HepG2 (cell line): ENCODE data around the gene PDLIM7. TPM values are rescaled to one million over a fixed set of nuclear protein-coding genes. Genes with fewer than 3 reads are reported as not detected.

Experiments used
- ATF7-NPFF ChIP-seq: sonication (generic); formaldehyde crosslinking; IDR thresholded peaks from 2 replicates; pipeline ENCODE4 v1.8.1; 2023; ENCODE audit warnings: mild to moderate bottlenecking, low read depth, missing genetic modification reagents, moderate library complexity
- MTF1 ChIP-seq: sonication (generic); formaldehyde crosslinking; IDR thresholded peaks from 2 replicates; pipeline ENCODE4 v1.5.0; 2020; ENCODE audit warnings: missing genetic modification reagents
- SATB2 ChIP-seq: sonication (generic); formaldehyde crosslinking; IDR thresholded peaks from 2 replicates; pipeline ENCODE4 v1.5.0; 2020; ENCODE audit warnings: missing genetic modification reagents
- TARDBP ChIP-seq: sonication (generic); formaldehyde crosslinking; IDR thresholded peaks from 2 replicates; pipeline ENCODE4 v1.8.0; 2022; ENCODE audit warnings: mild to moderate bottlenecking, missing genetic modification reagents
- ZC3H13 ChIP-seq: sonication (generic); formaldehyde crosslinking; IDR thresholded peaks from 2 replicates; pipeline ENCODE4 v1.8.1; 2023; ENCODE audit warnings: mild to moderate bottlenecking, missing genetic modification reagents, moderate library complexity
- ZNF557 ChIP-seq: sonication (generic); formaldehyde crosslinking; IDR thresholded peaks from 2 replicates; pipeline ENCODE4 v1.4.0; 2020; ENCODE audit warnings: missing genetic modification reagents
- ZNF878 ChIP-seq: sonication (generic); formaldehyde crosslinking; IDR thresholded peaks from 2 replicates; pipeline ENCODE4 v1.8.1; 2023; ENCODE audit warnings: mild to moderate bottlenecking, missing genetic modification reagents, moderate library complexity
- ZSCAN9 ChIP-seq: IDR thresholded peaks from 2 replicates; pipeline ENCODE4 v1.6.1; 2016; ENCODE audit warnings: borderline replicate concordance
- polyA plus RNA-seq, 8 experiments: library from polyadenylated mRNA; depleted of rRNA in 3 of 8; stranded (reverse) in 7 of 8; unstranded in 1 of 8; fragments of >200 nt; fragmentation: Illumina TruSeq in 4 of 8; extraction: Trizol in 4 of 8; gene quantifications; 2 replicates each; pipeline versions ENCODE4 v1.2.1 to v1.2.3, GENCODE V29; 2011 to 2016; ENCODE audit warnings: low read depth in 4 of 8, missing spikeins in 1 of 8, mixed read lengths in 1 of 8; ENCODE audit not compliant: insufficient read depth in 1 of 8
- total RNA-seq, 5 experiments: library from RNA; depleted of rRNA; stranded (reverse); fragments of >200 nt; fragmentation: Illumina TruSeq; extraction: Trizol; gene quantifications; 2 replicates each; pipeline ENCODE4 v1.2.3, GENCODE V29; 2016; ENCODE audit warnings: low read depth in 1 of 5
- TF ChIP-seq, protein P1 (sequence below): sonication (generic); formaldehyde crosslinking; conservative IDR thresholded peaks from 2 replicates; pipeline ENCODE4 v1.8.0; 2022; ENCODE audit warnings: missing genetic modification reagents
- TF ChIP-seq, protein P2 (sequence below): sonication (generic); formaldehyde crosslinking; IDR thresholded peaks from 2 replicates; pipeline ENCODE4 v1.5.0; 2020; ENCODE audit warnings: mild to moderate bottlenecking, missing genetic modification reagents
- TF ChIP-seq, protein P3 (sequence below), 2 experiments: sonication (generic) in 1 of 2; formaldehyde crosslinking in 1 of 2; IDR thresholded peaks; 2 replicates each; pipeline versions ENCODE4 v1.4.0 to v1.6.1; 2018 to 2020; ENCODE audit warnings: missing genetic modification reagents in 2 of 2, borderline replicate concordance in 1 of 2, low read depth in 1 of 2, mild to moderate bottlenecking in 1 of 2, missing biosample characterization in 1 of 2
- TF ChIP-seq, protein P4 (sequence below): sonication (generic); formaldehyde crosslinking; IDR thresholded peaks from 2 replicates; pipeline ENCODE4 v1.4.0; 2020; ENCODE audit warnings: missing genetic modification reagents, mild to moderate bottlenecking, borderline replicate concordance
- TF ChIP-seq, protein P5 (sequence below): sonication (generic); formaldehyde crosslinking; IDR thresholded peaks from 2 replicates; pipeline ENCODE4 v1.8.0; 2022; ENCODE audit warnings: mild to moderate bottlenecking, missing genetic modification reagents, borderline replicate concordance
- TF ChIP-seq, protein P6 (sequence below): sonication (generic); formaldehyde crosslinking; IDR thresholded peaks from 2 replicates; pipeline ENCODE4 v1.4.0; 2020; ENCODE audit warnings: mild to moderate bottlenecking, missing genetic modification reagents, borderline replicate concordance

The PDLIM7 gene
- total and polyA plus RNA-seq, 2 of the 13 experiments (the other 11 are each of a cell fraction or from before 2014, with no cell fraction given), result 21.1 to 31.3 TPM

DNA sequence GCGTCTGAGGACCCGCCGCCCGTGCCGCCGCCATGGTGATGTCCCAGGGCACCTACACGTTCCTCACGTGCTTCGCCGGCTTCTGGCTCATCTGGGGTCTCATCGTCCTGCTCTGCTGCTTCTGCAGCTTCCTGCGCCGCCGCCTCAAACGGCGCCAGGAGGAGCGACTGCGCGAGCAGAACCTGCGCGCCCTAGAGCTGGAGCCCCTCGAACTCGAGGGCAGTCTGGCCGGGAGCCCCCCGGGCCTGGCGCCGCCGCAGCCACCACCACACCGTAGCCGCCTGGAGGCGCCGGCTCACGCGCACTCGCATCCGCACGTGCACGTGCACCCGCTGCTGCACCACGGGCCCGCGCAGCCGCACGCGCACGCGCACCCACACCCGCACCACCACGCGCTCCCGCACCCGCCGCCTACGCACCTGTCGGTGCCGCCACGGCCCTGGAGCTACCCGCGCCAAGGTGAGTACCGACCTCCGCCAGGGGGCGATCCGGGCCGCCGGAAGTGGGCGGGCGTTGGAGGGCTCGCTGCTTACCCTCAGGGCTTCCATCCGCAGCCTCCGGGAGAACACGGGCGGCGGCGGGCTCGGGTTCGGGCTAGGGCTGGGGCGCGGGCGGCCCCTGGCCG, 42.3 kb downstream of the PDLIM7 start (continued):
- TF ChIP-seq TARDBP, result peak; percentile 73; the same call in 1 of the 2 replicates
- peak; percentile 71; the same call in 1 of the 2 replicates for TF ChIP-seq ZC3H13 (CRISPR knock-in tag)
- TF ChIP-seq, protein P1, sequence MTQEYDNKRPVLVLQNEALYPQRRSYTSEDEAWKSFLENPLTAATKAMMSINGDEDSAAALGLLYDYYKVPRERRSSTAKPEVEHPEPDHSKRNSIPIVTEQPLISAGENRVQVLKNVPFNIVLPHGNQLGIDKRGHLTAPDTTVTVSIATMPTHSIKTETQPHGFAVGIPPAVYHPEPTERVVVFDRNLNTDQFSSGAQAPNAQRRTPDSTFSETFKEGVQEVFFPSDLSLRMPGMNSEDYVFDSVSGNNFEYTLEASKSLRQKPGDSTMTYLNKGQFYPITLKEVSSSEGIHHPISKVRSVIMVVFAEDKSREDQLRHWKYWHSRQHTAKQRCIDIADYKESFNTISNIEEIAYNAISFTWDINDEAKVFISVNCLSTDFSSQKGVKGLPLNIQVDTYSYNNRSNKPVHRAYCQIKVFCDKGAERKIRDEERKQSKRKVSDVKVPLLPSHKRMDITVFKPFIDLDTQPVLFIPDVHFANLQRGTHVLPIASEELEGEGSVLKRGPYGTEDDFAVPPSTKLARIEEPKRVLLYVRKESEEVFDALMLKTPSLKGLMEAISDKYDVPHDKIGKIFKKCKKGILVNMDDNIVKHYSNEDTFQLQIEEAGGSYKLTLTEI (CRISPR knock-in tag), result no peak
- TF ChIP-seq ZNF557 (CRISPR knock-in tag), result no peak
- TF ChIP-seq SATB2, result no peak
- TF ChIP-seq, protein P2, sequence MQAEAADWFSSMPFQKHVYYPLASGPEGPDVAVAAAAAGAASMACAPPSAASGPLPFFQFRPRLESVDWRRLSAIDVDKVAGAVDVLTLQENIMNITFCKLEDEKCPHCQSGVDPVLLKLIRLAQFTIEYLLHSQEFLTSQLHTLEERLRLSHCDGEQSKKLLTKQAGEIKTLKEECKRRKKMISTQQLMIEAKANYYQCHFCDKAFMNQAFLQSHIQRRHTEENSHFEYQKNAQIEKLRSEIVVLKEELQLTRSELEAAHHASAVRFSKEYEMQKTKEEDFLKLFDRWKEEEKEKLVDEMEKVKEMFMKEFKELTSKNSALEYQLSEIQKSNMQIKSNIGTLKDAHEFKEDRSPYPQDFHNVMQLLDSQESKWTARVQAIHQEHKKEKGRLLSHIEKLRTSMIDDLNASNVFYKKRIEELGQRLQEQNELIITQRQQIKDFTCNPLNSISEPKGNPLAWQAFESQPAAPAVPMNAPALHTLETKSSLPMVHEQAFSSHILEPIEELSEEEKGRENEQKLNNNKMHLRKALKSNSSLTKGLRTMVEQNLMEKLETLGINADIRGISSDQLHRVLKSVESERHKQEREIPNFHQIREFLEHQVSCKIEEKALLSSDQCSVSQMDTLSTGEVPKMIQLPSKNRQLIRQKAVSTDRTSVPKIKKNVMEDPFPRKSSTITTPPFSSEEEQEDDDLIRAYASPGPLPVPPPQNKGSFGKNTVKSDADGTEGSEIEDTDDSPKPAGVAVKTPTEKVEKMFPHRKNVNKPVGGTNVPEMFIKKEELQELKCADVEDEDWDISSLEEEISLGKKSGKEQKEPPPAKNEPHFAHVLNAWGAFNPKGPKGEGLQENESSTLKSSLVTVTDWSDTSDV, result no peak
- TF ChIP-seq, protein P3, sequence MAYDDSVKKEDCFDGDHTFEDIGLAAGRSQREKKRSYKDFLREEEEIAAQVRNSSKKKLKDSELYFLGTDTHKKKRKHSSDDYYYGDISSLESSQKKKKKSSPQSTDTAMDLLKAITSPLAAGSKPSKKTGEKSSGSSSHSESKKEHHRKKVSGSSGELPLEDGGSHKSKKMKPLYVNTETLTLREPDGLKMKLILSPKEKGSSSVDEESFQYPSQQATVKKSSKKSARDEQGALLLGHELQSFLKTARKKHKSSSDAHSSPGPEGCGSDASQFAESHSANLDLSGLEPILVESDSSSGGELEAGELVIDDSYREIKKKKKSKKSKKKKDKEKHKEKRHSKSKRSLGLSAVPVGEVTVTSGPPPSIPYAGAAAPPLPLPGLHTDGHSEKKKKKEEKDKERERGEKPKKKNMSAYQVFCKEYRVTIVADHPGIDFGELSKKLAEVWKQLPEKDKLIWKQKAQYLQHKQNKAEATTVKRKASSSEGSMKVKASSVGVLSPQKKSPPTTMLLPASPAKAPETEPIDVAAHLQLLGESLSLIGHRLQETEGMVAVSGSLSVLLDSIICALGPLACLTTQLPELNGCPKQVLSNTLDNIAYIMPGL (CRISPR knock-in tag; IDR thresholded peaks at IDR 0.05; ENCODE audit: borderline replicate concordance in 1 of 2, low read depth in 1 of 2), result peak; percentile 97 to 98; a peak in 3 of 4 replicates
- TF ChIP-seq, protein P4, sequence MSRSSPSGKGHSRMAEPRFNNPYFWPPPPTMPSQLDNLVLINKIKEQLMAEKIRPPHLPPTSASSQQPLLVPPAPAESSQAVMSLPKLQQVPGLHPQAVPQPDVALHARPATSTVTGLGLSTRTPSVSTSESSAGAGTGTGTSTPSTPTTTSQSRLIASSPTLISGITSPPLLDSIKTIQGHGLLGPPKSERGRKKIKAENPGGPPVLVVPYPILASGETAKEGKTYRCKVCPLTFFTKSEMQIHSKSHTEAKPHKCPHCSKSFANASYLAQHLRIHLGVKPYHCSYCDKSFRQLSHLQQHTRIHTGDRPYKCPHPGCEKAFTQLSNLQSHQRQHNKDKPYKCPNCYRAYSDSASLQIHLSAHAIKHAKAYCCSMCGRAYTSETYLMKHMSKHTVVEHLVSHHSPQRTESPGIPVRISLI (CRISPR knock-in tag), result no peak
- TF ChIP-seq, protein P5, sequence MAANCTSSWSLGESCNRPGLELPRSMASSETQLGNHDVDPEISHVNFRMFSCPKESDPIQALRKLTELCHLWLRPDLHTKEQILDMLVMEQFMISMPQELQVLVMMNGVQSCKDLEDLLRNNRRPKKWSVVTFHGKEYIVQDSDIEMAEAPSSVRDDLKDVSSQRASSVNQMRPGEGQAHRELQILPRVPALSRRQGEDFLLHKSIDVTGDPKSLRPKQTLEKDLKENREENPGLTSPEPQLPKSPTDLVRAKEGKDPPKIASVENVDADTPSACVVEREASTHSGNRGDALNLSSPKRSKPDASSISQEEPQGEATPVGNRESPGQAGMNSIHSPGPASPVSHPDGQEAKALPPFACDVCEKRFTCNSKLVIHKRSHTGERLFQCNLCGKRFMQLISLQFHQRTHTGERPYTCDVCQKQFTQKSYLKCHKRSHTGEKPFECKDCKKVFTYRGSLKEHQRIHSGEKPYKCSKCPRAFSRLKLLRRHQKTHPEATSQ (CRISPR knock-in tag), result no peak
- no peak for TF ChIP-seq MTF1
- no peak; the same call in 1 of the 2 replicates for TF ChIP-seq ZSCAN9
- TF ChIP-seq ZNF878 (CRISPR knock-in tag), result peak; percentile 73; the same call in 1 of the 2 replicates
- TF ChIP-seq, protein P6, sequence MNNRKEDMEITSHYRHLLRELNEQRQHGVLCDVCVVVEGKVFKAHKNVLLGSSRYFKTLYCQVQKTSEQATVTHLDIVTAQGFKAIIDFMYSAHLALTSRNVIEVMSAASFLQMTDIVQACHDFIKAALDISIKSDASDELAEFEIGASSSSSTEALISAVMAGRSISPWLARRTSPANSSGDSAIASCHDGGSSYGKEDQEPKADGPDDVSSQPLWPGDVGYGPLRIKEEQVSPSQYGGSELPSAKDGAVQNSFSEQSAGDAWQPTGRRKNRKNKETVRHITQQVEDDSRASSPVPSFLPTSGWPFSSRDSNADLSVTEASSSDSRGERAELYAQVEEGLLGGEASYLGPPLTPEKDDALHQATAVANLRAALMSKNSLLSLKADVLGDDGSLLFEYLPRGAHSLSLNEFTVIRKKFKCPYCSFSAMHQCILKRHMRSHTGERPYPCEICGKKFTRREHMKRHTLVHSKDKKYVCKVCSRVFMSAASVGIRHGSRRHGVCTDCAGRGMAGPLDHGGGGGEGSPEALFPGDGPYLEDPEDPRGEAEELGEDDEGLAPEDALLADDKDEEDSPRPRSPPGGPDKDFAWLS, result no peak
- TF ChIP-seq ATF7-NPFF (CRISPR knock-in tag), result peak; percentile 79; the same call in 1 of the 2 replicates
